HepG2 (cell line): ENCODE data around the gene KIRREL3.

Experiments
- CHCHD3 ChIP-seq: sonication (generic); formaldehyde crosslinking; IDR thresholded peaks from 2 replicates; pipeline ENCODE4 v1.8.0; 2022; ENCODE audit warnings: mild to moderate bottlenecking, missing genetic modification reagents, moderate library complexity
- HNRNPK ChIP-seq: fragments of 200-400 bp; formaldehyde crosslinking; IDR thresholded peaks from 2 replicates; pipeline ENCODE4 v1.6.1; 2018; ENCODE audit warnings: low read length, low read depth, moderate library complexity, mild to moderate bottlenecking; ENCODE audit not compliant: poor library complexity, severe bottlenecking
- ONECUT2 ChIP-seq: sonication (generic); formaldehyde crosslinking; IDR thresholded peaks from 2 replicates; pipeline ENCODE4 v1.4.0; 2020; ENCODE audit warnings: missing genetic modification reagents
- POLR2AphosphoS5 ChIP-seq: IDR thresholded peaks from 2 replicates; pipeline ENCODE4 v1.6.1; 2012; ENCODE audit warnings: low read depth, low read length
- SP1 ChIP-seq, 2 experiments: fragments of 450-650 bp in 1 of 2; sonication (generic) in 1 of 2; formaldehyde crosslinking in 1 of 2; IDR thresholded peaks; 2 replicates each; pipeline versions ENCODE4 v1.4.0 to v1.6.1; 2016 to 2020; ENCODE audit warnings: missing genetic modification reagents in 1 of 2
- TCF7L2 ChIP-seq: IDR thresholded peaks from 2 replicates; pipeline ENCODE4 v1.6.1; 2011; ENCODE audit warnings: mild to moderate bottlenecking, low read depth, low read length, moderate library complexity
- ZKSCAN8 ChIP-seq: IDR thresholded peaks from 2 replicates; pipeline ENCODE4 v1.6.1; 2016; ENCODE audit warnings: borderline replicate concordance, missing genetic modification reagents, missing compliant biosample characterization
- ZNF598 ChIP-seq: sonication (generic); formaldehyde crosslinking; IDR thresholded peaks from 2 replicates; pipeline ENCODE4 v1.5.1; 2020; ENCODE audit warnings: mild to moderate bottlenecking, missing genetic modification reagents, borderline replicate concordance
- TF ChIP-seq, protein P1 (sequence below): sonication (generic); formaldehyde crosslinking; IDR thresholded peaks from 2 replicates; pipeline ENCODE4 v1.4.0; 2020; ENCODE audit warnings: missing genetic modification reagents
- TF ChIP-seq, protein P2 (sequence below): sonication (generic); formaldehyde crosslinking; IDR thresholded peaks from 2 replicates; pipeline ENCODE4 v1.9.0; 2022; ENCODE audit warnings: missing genetic modification reagents, mild to moderate bottlenecking, borderline replicate concordance
- TF ChIP-seq, protein P3 (sequence below): sonication (generic); formaldehyde crosslinking; IDR thresholded peaks from 2 replicates; pipeline ENCODE4 v1.5.0; 2020; ENCODE audit warnings: mild to moderate bottlenecking, missing genetic modification reagents, borderline replicate concordance

DNA sequence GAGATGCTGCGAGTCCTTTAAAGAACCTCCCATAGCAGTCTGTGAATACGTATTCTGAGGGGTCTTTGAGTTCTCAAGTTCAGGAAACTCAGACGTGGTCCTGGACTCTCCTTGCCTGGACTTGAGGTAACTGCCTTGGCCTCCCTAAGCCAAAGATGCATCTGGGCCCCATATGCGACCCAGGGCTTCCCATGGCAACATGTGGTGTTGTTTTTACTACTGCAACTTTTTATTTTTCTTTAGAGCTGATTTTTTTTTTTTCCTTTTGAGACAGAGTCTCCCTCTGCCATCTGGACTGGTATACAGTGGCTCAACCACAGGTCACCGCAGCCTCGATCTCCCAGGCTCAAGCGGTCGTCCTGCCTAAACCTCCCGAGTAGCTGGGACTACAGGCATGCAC is 324.0 kb downstream of the KIRREL3 start:
- TF ChIP-seq CHCHD3 (CRISPR knock-in tag) (no peak), HNRNPK (no peak), POLR2AphosphoS5 (no peak), ZKSCAN8 (CRISPR knock-in tag) (no peak), ZNF598 (CRISPR knock-in tag) (no peak), SP1 (IDR thresholded peaks at IDR 0.05) (no peak), SP1 (CRISPR knock-in tag; IDR thresholded peaks at IDR 0.05) (no peak), ONECUT2 (CRISPR knock-in tag) (no peak), TCF7L2 (no peak)
- TF ChIP-seq, protein P1, sequence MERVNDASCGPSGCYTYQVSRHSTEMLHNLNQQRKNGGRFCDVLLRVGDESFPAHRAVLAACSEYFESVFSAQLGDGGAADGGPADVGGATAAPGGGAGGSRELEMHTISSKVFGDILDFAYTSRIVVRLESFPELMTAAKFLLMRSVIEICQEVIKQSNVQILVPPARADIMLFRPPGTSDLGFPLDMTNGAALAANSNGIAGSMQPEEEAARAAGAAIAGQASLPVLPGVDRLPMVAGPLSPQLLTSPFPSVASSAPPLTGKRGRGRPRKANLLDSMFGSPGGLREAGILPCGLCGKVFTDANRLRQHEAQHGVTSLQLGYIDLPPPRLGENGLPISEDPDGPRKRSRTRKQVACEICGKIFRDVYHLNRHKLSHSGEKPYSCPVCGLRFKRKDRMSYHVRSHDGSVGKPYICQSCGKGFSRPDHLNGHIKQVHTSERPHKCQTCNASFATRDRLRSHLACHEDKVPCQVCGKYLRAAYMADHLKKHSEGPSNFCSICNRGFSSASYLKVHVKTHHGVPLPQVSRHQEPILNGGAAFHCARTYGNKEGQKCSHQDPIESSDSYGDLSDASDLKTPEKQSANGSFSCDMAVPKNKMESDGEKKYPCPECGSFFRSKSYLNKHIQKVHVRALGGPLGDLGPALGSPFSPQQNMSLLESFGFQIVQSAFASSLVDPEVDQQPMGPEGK (CRISPR knock-in tag), result no peak
- TF ChIP-seq, protein P2, sequence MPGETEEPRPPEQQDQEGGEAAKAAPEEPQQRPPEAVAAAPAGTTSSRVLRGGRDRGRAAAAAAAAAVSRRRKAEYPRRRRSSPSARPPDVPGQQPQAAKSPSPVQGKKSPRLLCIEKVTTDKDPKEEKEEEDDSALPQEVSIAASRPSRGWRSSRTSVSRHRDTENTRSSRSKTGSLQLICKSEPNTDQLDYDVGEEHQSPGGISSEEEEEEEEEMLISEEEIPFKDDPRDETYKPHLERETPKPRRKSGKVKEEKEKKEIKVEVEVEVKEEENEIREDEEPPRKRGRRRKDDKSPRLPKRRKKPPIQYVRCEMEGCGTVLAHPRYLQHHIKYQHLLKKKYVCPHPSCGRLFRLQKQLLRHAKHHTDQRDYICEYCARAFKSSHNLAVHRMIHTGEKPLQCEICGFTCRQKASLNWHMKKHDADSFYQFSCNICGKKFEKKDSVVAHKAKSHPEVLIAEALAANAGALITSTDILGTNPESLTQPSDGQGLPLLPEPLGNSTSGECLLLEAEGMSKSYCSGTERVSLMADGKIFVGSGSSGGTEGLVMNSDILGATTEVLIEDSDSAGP (CRISPR knock-in tag), result no peak
- TF ChIP-seq, protein P3, sequence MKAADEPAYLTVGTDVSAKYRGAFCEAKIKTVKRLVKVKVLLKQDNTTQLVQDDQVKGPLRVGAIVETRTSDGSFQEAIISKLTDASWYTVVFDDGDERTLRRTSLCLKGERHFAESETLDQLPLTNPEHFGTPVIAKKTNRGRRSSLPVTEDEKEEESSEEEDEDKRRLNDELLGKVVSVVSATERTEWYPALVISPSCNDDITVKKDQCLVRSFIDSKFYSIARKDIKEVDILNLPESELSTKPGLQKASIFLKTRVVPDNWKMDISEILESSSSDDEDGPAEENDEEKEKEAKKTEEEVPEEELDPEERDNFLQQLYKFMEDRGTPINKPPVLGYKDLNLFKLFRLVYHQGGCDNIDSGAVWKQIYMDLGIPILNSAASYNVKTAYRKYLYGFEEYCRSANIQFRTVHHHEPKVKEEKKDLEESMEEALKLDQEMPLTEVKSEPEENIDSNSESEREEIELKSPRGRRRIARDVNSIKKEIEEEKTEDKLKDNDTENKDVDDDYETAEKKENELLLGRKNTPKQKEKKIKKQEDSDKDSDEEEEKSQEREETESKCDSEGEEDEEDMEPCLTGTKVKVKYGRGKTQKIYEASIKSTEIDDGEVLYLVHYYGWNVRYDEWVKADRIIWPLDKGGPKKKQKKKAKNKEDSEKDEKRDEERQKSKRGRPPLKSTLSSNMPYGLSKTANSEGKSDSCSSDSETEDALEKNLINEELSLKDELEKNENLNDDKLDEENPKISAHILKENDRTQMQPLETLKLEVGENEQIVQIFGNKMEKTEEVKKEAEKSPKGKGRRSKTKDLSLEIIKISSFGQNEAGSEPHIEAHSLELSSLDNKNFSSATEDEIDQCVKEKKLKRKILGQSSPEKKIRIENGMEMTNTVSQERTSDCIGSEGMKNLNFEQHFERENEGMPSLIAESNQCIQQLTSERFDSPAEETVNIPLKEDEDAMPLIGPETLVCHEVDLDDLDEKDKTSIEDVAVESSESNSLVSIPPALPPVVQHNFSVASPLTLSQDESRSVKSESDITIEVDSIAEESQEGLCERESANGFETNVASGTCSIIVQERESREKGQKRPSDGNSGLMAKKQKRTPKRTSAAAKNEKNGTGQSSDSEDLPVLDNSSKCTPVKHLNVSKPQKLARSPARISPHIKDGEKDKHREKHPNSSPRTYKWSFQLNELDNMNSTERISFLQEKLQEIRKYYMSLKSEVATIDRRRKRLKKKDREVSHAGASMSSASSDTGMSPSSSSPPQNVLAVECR (CRISPR knock-in tag), result no peak
